GM12878 (cell line): ENCODE measurements around the gene TIGAR. TPM values are rescaled to one million over a fixed set of nuclear protein-coding genes. Genes with fewer than 3 reads are reported as not detected.

ENCODE experiments used
- ATAC-seq: fragments of 200-7000 bp; cut with Tn5 transposase; 3 replicates; pipeline ENCODE4 v1.9.1; 2020; ENCODE audit warnings: mild to moderate bottlenecking, moderate library complexity
- BruUV-seq: library from RNA; stranded (reverse); fragments of 400-500 nt; replicated peaks from 2 replicates; lab custom pipeline; 2021; lab: Mats Ljungman, UMichigan
- CTCF ChIA-PET: fragments of 300-600 bp; sonication (Branson Sonifier 250); formaldehyde crosslinking; extraction: SDS; loops from one replicate; lab custom pipeline; 2021; ENCODE audit warnings: inconsistent platforms; lab: Yijun Ruan, JAX
- POLR2A ChIA-PET: fragments of 350-600 bp; formaldehyde crosslinking; extraction: SDS; loops from one replicate; lab custom pipeline; 2021; ENCODE audit warnings: inconsistent platforms; lab: Charles Lee
- RAD21 ChIA-PET: fragments of 300-600 bp; sonication (Branson Sonifier 250); formaldehyde crosslinking; loops from one replicate; lab custom pipeline; 2023; ENCODE audit warnings: antibody characterized with exemption; ENCODE audit not compliant: unreplicated experiment; lab: Charles Lee
- SMC1A ChIA-PET: fragments of 300-600 bp; sonication (Branson Sonifier 250); formaldehyde crosslinking; loops from one replicate; lab custom pipeline; 2023; ENCODE audit not compliant: unreplicated experiment, uncharacterized antibody; lab: Charles Lee
- DNase-seq: peaks from one replicate; pipeline ENCODE4 v3.0.0-alpha.2; 2011; ENCODE audit warnings: low read depth, low spot score
- FAIRE-seq: peaks from 3 replicates; lab custom pipeline; 2011; peaks lifted over from hg19 to GRCh38; lab: Jason Lieb, UNC
- H2AFZ ChIP-seq: 2 replicates; pipeline ENCODE4 v1.6.0; 2011; ENCODE audit warnings: low read depth, low read length, control low read depth; ENCODE audit not compliant: control insufficient read depth
- H3K27ac ChIP-seq: 2 replicates; pipeline ENCODE4 v1.5.1; 2011; ENCODE audit warnings: control low read depth; ENCODE audit not compliant: control insufficient read depth, insufficient read depth
- H3K27me3 ChIP-seq, 2 experiments: replicated peaks in 1 of 2; 2 replicates each; pipeline versions ENCODE4 v1.6.0 to v1.6.1; 2011; ENCODE audit warnings: low read length in 1 of 2; ENCODE audit not compliant: control insufficient read depth in 2 of 2, insufficient read depth in 2 of 2
- H3K36me3 ChIP-seq, 2 experiments: 2 replicates each; pipeline ENCODE4 v1.5.1; 2011; ENCODE audit warnings: low read length in 1 of 2; ENCODE audit not compliant: control insufficient read depth in 2 of 2, insufficient read depth in 2 of 2
- H3K4me1 ChIP-seq: 2 replicates; pipeline ENCODE4 v1.6.1; 2011; ENCODE audit warnings: mild to moderate bottlenecking, low read length, moderate library complexity, mixed read lengths; ENCODE audit not compliant: control insufficient read depth, insufficient read depth
- H3K4me2 ChIP-seq: 2 replicates; pipeline ENCODE4 v1.6.0; 2011; ENCODE audit warnings: control low read depth; ENCODE audit not compliant: control insufficient read depth, insufficient read depth
- H3K4me3 ChIP-seq: fragments of 200-600 bp; sonication (generic); 2 replicates; pipeline ENCODE4 v1.5.1; 2016
- H3K79me2 ChIP-seq: 2 replicates; pipeline ENCODE4 v1.6.0; 2011; ENCODE audit warnings: low read length; ENCODE audit not compliant: control insufficient read depth, insufficient read depth
- H3K9ac ChIP-seq: 2 replicates; pipeline ENCODE4 v1.8.0; 2011; ENCODE audit warnings: low read length, control low read depth, mixed read lengths; ENCODE audit not compliant: control insufficient read depth, insufficient read depth
- H3K9me3 ChIP-seq: replicated peaks from 3 replicates; pipeline ENCODE4 v1.5.1; 2011; ENCODE audit warnings: mild to moderate bottlenecking, low read length; ENCODE audit not compliant: control insufficient read depth, insufficient read depth
- H4K20me1 ChIP-seq: 2 replicates; pipeline ENCODE4 v1.6.0; 2011; ENCODE audit not compliant: control insufficient read depth, insufficient read depth
- BCL3 ChIP-seq: IDR thresholded peaks from 2 replicates; pipeline ENCODE4 v1.6.1; 2011; ENCODE audit warnings: borderline replicate concordance, low read depth, mild to moderate bottlenecking, moderate library complexity, low read length; ENCODE audit not compliant: insufficient read depth, poor library complexity, severe bottlenecking
- CTCF ChIP-seq, 3 experiments: IDR thresholded peaks in 2 of 3; conservative IDR thresholded peaks in 1 of 3; 2 replicates each; pipeline ENCODE4 v1.5.1; 2011; ENCODE audit warnings: low read depth in 3 of 3, low read length in 3 of 3, mild to moderate bottlenecking in 3 of 3, control low read depth in 2 of 3, moderate library complexity in 2 of 3, inconsistent platforms in 1 of 3, mixed read lengths in 1 of 3; ENCODE audit not compliant: control insufficient read depth in 2 of 3, insufficient read depth in 1 of 3; ENCODE audit errors: extremely low read depth in 1 of 3
- EED ChIP-seq: sonication (generic); IDR thresholded peaks from 2 replicates; pipeline ENCODE4 v1.6.1; 2016; ENCODE audit warnings: antibody characterized with exemption, low read depth
- FOXK2 ChIP-seq: fragments of 450-650 bp; IDR thresholded peaks from 2 replicates; pipeline ENCODE4 v1.6.1; 2017; ENCODE audit warnings: mild to moderate bottlenecking, moderate library complexity
- NFIC ChIP-seq: IDR thresholded peaks from 2 replicates; pipeline ENCODE4 v1.6.1; 2012; ENCODE audit warnings: low read depth, mild to moderate bottlenecking, inconsistent platforms, low read length, moderate library complexity
- SMAD1 ChIP-seq: fragments of 450-650 bp; IDR thresholded peaks from 2 replicates; pipeline ENCODE4 v1.6.1; 2018; ENCODE audit warnings: mild to moderate bottlenecking, low read depth; ENCODE audit not compliant: partially characterized antibody
- TCF12 ChIP-seq: IDR thresholded peaks from 2 replicates; pipeline ENCODE4 v1.6.1; 2011; ENCODE audit warnings: low read depth, mild to moderate bottlenecking, low read length
- ZBTB4 ChIP-seq: fragments of 450-650 bp; formaldehyde crosslinking; IDR thresholded peaks from 2 replicates; pipeline ENCODE4 v1.4.0; 2022; ENCODE audit warnings: mild to moderate bottlenecking, moderate library complexity
- ZSCAN29 ChIP-seq: fragments of 450-650 bp; IDR thresholded peaks from 2 replicates; pipeline ENCODE4 v1.6.1; 2017; ENCODE audit warnings: mild to moderate bottlenecking, moderate library complexity
- WGBS: methylation state at CpG from one replicate; pipeline ENCODE4 v1.1.6; 2016; ENCODE audit warnings: low lambda C conversion rate; ENCODE audit not compliant: insufficient replicate concordance, insufficient coverage; ENCODE audit errors: missing lambda C conversion rate; 5-methylcytosine and 5-hydroxymethylcytosine counted together
- in situ Hi-C: fragments of 300-500 bp; cut with MboI; formaldehyde crosslinking; loops from 9 replicates; pipeline ENCODE4 v1.14.3; 2018; ENCODE audit warnings: mixed read lengths
- intact Hi-C: fragments of 100-400 bp; cut with micrococcal nuclease; formaldehyde crosslinking; loops from one replicate; pipeline ENCODE4 v1.14.2; 2022; ENCODE audit not compliant: unreplicated experiment
- polyA plus RNA-seq, 11 experiments: library from polyadenylated mRNA; depleted of rRNA in 4 of 11; unstranded in 6 of 11; stranded (reverse) in 5 of 11; fragments of >200 nt; fragmentation: Nextera tagmentation in 4 of 11; fragmentation: Illumina TruSeq in 1 of 11; extraction: Ambion mirVana in 4 of 11; extraction: Trizol in 1 of 11; gene quantifications; 1 replicate in 1 of 11; 2 replicates in 10 of 11; pipeline versions ENCODE4 v1.2.1 to v1.2.3, GENCODE V29; 2011 to 2016; ENCODE audit warnings: inconsistent platforms in 2 of 11, missing spikeins in 2 of 11, low read depth in 1 of 11
- total RNA-seq, 4 experiments: library from RNA; depleted of rRNA in 3 of 4; stranded (reverse); fragments of >200 nt in 3 of 4; fragmentation: Illumina TruSeq in 1 of 4; extraction: Trizol in 1 of 4; gene quantifications; 2 replicates each; pipeline versions ENCODE4 v1.2.1 to v1.2.3, GENCODE V29; 2013 to 2021

The TIGAR gene
- total and polyA plus RNA-seq, 10 of the 15 experiments (the other 5 are each of a cell fraction or from before 2014, with no cell fraction given) = 7.6 to 45.7 (median 16.5) TPM

GRCh38 chr12:4401117-4401516 is 80.1 kb downstream of the TIGAR start:
- intact Hi-C loops = no loop called here
- FAIRE-seq (no peak), DNase-seq (no peak), ATAC-seq (no peak)
- SMC1A ChIA-PET = interaction anchor here (1.8 kb wide), 1 partner anchor 20 kb away, joined by 4 read pairs; no protein-coding TSS in a partner anchor
- POLR2A ChIA-PET = no interaction called here
- Histone ChIP-seq H4K20me1 (no peaks in the 10 kb centered on the region), H3K4me3 (no peak overlapping the region), H3K36me3 (no peaks in the 10 kb centered on the region), H2AFZ (no peak overlapping the region), H3K27ac (no peak overlapping the region), H3K4me1 (no peaks in the 10 kb centered on the region), H3K4me2 (no peak overlapping the region), H3K9me3 (no peaks in the 10 kb centered on the region; the same call in 2 of the 3 replicates), H3K9ac (no peak overlapping the region), H3K27me3 (no peaks in the 10 kb centered on the region; a peak in 3 of 4 replicates), H3K79me2 (no peaks in the 10 kb centered on the region)
- no TSS peak for BruUV-seq
- CTCF ChIA-PET = interaction anchor here (0.6 kb wide), 1 partner anchor 502 kb away, joined by 3 read pairs; no protein-coding TSS in a partner anchor
- RAD21 ChIA-PET = no interaction called here
- WGBS = 61% methylated on average over 3 of the region's 3 CpGs
- in situ Hi-C loops = no loop called here
- TF ChIP-seq BCL3 (no peak), EED (no peak), TCF12 (no peak), CTCF (IDR thresholded peaks at IDR 0.05 in 2 of 3, conservative IDR thresholded peaks at IDR 0.05 in 1 of 3; ENCODE audit: control insufficient read depth in 2 of 3, extremely low read depth in 1 of 3, insufficient read depth in 1 of 3, low read depth in 3 of 3, low read length in 3 of 3) (no peak), ZSCAN29 (no peak), SMAD1 (no peak), FOXK2 (no peak), NFIC (no peak), ZBTB4 (CRISPR knock-in tag) (no peak)
